Neural cell (in vitro differentiated cells): ENCODE measurements around the gene MAN2B1.

Source experiments
- EP300 ChIP-seq: fragments of 450-650 bp; conservative IDR thresholded peaks from 2 replicates; pipeline ENCODE4 v1.6.1; 2014; ENCODE audit warnings: antibody characterized with exemption, mild to moderate bottlenecking, moderate library complexity; ENCODE audit not compliant: poor library complexity, severe bottlenecking
- EZH2 ChIP-seq: fragments of 200-600, 300-800 bp; shearing (Covaris generic), sonication (generic); IDR thresholded peaks from 2 replicates; pipeline ENCODE4 v1.6.1; 2014; ENCODE audit warnings: antibody characterized with exemption, low read length, borderline replicate concordance, mild to moderate bottlenecking; ENCODE audit not compliant: insufficient read depth, poor library complexity, severe bottlenecking
- POLR2AphosphoS5 ChIP-seq: IDR thresholded peaks from 2 replicates; pipeline ENCODE4 v1.6.1; 2012
- RAD21 ChIP-seq: fragments of 450-650 bp; conservative IDR thresholded peaks from 2 replicates; pipeline ENCODE4 v1.6.1; 2014; ENCODE audit warnings: antibody characterized with exemption, mild to moderate bottlenecking, moderate library complexity
- TF ChIP-seq, protein P1 (sequence below): fragments of 450-650 bp; IDR thresholded peaks from 2 replicates; pipeline ENCODE4 v1.5.1; 2014; ENCODE audit warnings: antibody characterized with exemption, mild to moderate bottlenecking, moderate library complexity; ENCODE audit not compliant: poor library complexity, severe bottlenecking

DNA sequence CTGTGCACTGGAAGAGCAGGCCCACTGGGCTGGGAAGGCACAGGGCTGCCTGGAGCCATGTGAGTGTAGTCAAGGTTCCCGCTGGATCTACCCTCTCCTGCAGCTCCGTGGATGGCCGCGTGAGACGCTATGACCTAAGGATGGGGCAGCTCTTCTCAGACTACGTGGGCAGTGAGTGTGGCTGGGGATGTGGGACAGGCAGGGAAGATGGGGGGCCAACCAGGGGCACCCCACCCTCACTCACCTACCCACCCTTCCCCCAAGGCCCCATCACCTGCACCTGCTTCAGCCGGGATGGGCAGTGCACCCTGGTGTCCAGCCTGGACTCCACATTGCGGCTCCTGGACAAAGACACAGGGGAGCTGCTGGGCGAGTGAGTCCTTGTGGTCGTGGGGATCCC is 6.2 kb upstream of the MAN2B1 start:
- no peak for TF ChIP-seq EP300
- no peak for TF ChIP-seq RAD21
- TF ChIP-seq, protein P1, sequence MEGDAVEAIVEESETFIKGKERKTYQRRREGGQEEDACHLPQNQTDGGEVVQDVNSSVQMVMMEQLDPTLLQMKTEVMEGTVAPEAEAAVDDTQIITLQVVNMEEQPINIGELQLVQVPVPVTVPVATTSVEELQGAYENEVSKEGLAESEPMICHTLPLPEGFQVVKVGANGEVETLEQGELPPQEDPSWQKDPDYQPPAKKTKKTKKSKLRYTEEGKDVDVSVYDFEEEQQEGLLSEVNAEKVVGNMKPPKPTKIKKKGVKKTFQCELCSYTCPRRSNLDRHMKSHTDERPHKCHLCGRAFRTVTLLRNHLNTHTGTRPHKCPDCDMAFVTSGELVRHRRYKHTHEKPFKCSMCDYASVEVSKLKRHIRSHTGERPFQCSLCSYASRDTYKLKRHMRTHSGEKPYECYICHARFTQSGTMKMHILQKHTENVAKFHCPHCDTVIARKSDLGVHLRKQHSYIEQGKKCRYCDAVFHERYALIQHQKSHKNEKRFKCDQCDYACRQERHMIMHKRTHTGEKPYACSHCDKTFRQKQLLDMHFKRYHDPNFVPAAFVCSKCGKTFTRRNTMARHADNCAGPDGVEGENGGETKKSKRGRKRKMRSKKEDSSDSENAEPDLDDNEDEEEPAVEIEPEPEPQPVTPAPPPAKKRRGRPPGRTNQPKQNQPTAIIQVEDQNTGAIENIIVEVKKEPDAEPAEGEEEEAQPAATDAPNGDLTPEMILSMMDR, result no peak
- no peak for TF ChIP-seq EZH2
- no peak for TF ChIP-seq POLR2AphosphoS5
